Dendritic cell treated with granulocyte-macrophage colony-stimulating factor and Interleukin-4, amounts not matched to agents 40 ng/mL and 50 ng/mL, for 4 days (primary cell): Measurements from ENCODE around the gene ZNF202.
"Not testable (repeated sequence)": the region's sequence is repeated elsewhere in the genome, so short reads cannot be mapped to it uniquely, and the experiment has no call there.

Experiments used
- H3K27ac Mint-ChIP-seq: one replicate; pipeline ENCODE4 v1.8.0; 2022; ENCODE audit warnings: mild to moderate bottlenecking, mixed read lengths
- H3K27me3 Mint-ChIP-seq: one replicate; pipeline ENCODE4 v1.8.0; 2022; ENCODE audit warnings: mild to moderate bottlenecking, mixed read lengths
- H3K36me3 Mint-ChIP-seq: one replicate; pipeline ENCODE4 v1.8.0; 2022; ENCODE audit warnings: low read depth, mixed read lengths
- H3K4me1 Mint-ChIP-seq: one replicate; pipeline ENCODE4 v1.8.0; 2022; ENCODE audit warnings: low read depth, mixed read lengths
- H3K4me3 Mint-ChIP-seq: one replicate; pipeline ENCODE4 v1.8.0; 2022; ENCODE audit warnings: mild to moderate bottlenecking, moderate library complexity, mixed read lengths
- H3K9me3 Mint-ChIP-seq: one replicate; pipeline ENCODE4 v1.8.0; 2022; ENCODE audit warnings: mixed read lengths
- intact Hi-C: fragments of 100-400 bp; cut with micrococcal nuclease; formaldehyde crosslinking; loops from one replicate; pipeline ENCODE4 v1.15.0; 2022

ZNF202 gene

GRCh38 chr11:123755344-123755743 lies 13.9 kb upstream of the ZNF202 start:
- intact Hi-C loops = no loop called here
- Mint-ChIP-seq H3K4me1 (no peaks in the 10 kb centered on the region), H3K27ac (no peak overlapping the region), H3K4me3 (no peak overlapping the region), H3K9me3 (no peaks in the 10 kb centered on the region), H3K36me3 (no peaks in the 10 kb centered on the region), H3K27me3 (no peaks in the 10 kb centered on the region)

GRCh38 chr11:123754101-123754568 lies 12.7 kb upstream of the ZNF202 start, which contains the start of gene OR6X1:
OR6X1 (minus strand) TSS chr11:123754518; CDS start chr11:123754518, 0 bp downstream.
- no peak within 1 kb of the TSS for H3K4me3 Mint-ChIP-seq
- no peak within 1 kb of the TSS for H3K27ac Mint-ChIP-seq
- no peaks in the 10 kb centered on the region for H3K36me3 Mint-ChIP-seq
- no peaks in the 10 kb centered on the region for H3K9me3 Mint-ChIP-seq
- no peaks in the 10 kb centered on the region for H3K4me1 Mint-ChIP-seq
- intact Hi-C loops = no loop called here
- H3K27me3 Mint-ChIP-seq = peaks cover 1% of the 10 kb centered on the region

DNA sequence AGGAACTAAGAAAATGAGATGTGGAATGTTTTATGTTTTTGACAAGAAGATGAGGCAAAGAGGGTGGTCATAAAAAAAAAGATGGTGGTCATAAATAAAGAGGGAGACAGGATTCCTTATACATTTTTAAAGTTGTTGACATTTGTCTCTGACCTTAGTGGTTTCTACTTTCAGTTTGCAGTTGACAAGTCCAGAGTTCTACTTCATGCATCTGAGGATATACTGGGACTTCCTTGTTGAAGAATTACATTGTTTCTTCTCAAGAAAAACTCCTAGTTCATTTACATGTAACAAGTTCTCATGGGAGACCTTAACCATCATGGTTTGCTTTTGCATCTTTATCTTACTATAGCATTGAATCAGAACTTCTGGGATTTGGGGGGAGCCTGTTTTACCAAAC lies 11.7 kb upstream of the ZNF202 start:
- peaks cover 8% of the 10 kb centered on the region for H3K27me3 Mint-ChIP-seq
- intact Hi-C loops = no loop called here
- H3K4me1 Mint-ChIP-seq = no peaks in the 10 kb centered on the region
- H3K9me3 Mint-ChIP-seq = no peaks in the 10 kb centered on the region
- H3K4me3 Mint-ChIP-seq = no peak overlapping the region
- H3K27ac Mint-ChIP-seq = no peak overlapping the region
- no peaks in the 10 kb centered on the region for H3K36me3 Mint-ChIP-seq

DNA sequence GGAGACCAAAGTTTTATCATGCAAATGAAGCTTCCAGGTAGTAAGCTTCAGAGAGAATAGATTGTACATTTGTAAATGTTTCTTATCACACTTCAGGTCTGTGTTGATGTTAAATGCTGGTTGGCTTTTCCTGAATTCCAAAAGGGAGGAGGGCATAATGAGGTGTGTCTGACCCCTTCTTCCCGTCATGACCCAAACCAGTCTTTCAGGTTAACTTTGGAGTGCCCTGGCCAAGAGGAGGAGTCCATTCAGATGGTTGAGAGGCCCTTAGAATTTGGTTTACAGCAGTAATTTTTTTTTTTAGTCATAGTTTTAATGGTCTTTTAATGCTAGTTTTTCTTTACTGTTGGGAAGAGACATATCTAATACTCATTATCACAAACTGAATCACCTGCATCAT lies 10.3 kb upstream of the ZNF202 start:
- Mint-ChIP-seq H3K4me3 (no peak overlapping the region), H3K27me3 (peaks cover 14% of the 10 kb centered on the region), H3K36me3 (no peaks in the 10 kb centered on the region), H3K27ac (no peak overlapping the region), H3K9me3 (no peaks in the 10 kb centered on the region), H3K4me1 (no peaks in the 10 kb centered on the region)
- intact Hi-C loops = no loop called here

DNA sequence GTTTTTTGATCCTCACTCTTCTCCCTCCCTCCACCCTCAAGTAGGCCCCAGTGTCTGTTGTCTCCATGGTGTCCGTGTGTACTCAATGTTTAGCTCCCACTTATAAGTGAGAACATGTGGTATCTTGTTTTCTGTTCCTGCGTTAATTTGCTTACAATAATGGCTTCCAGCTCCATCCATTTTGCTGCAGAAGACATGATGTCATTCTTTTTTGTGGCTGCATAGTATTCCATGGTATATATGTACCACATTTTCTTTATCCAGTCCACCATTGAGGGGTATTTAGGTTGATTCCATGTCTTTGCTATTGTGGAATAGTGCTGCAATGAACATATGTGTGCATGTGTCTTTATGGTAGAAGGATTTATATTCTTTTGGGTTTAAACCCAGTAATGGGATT lies 6.9 kb upstream of the ZNF202 start:
- not testable (repeated sequence) for H3K4me3 Mint-ChIP-seq, H3K9me3 Mint-ChIP-seq, H3K36me3 Mint-ChIP-seq, H3K27ac Mint-ChIP-seq, H3K4me1 Mint-ChIP-seq
- peaks cover 23% of the 10 kb centered on the region for H3K27me3 Mint-ChIP-seq
- intact Hi-C loops = loop anchor here (10.0 kb wide), 1 partner anchor 316 kb away; no protein-coding TSS in a partner anchor

GRCh38 chr11:123745764-123746451 lies 4.4 kb upstream of the ZNF202 start:
- H3K27ac Mint-ChIP-seq = no peak overlapping the region
- H3K27me3 Mint-ChIP-seq = peaks cover 25% of the 10 kb centered on the region
- no peaks in the 10 kb centered on the region for H3K9me3 Mint-ChIP-seq
- H3K4me1 Mint-ChIP-seq = peaks cover 12% of the 10 kb centered on the region
- H3K36me3 Mint-ChIP-seq = peaks cover 11% of the 10 kb centered on the region
- intact Hi-C loops = loop anchor here (10.0 kb wide), 1 partner anchor 319 kb away; no protein-coding TSS in a partner anchor
- H3K4me3 Mint-ChIP-seq = no peak overlapping the region

DNA sequence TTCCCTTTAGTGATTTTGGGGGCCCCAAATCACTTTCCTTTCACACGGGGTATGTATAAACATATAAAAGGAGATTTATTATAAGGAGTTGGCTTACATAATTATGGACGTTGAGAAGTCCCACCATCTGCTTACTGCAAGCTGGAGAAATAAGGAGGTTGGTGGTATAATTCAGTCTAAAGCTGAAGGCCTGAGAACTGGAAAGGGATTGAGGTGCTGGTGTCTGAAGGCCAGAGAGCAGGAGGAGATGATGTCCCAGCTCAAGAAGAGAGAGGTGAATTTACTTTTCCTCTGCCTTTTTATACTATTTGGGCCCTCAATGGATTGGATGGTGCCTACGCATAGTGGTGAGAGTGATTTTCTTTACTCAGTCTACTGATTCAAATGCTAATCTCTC lies 1.3 kb upstream of the ZNF202 start:
- no peak overlapping the region for H3K4me3 Mint-ChIP-seq
- H3K36me3 Mint-ChIP-seq = peaks cover 27% of the 10 kb centered on the region
- no peaks in the 10 kb centered on the region for H3K9me3 Mint-ChIP-seq
- no peak overlapping the region for H3K27ac Mint-ChIP-seq
- H3K4me1 Mint-ChIP-seq = peaks cover 21% of the 10 kb centered on the region
- peaks cover 15% of the 10 kb centered on the region for H3K27me3 Mint-ChIP-seq
- intact Hi-C loops = loop anchor here (10.0 kb wide), 1 partner anchor 322 kb away; no protein-coding TSS in a partner anchor

DNA sequence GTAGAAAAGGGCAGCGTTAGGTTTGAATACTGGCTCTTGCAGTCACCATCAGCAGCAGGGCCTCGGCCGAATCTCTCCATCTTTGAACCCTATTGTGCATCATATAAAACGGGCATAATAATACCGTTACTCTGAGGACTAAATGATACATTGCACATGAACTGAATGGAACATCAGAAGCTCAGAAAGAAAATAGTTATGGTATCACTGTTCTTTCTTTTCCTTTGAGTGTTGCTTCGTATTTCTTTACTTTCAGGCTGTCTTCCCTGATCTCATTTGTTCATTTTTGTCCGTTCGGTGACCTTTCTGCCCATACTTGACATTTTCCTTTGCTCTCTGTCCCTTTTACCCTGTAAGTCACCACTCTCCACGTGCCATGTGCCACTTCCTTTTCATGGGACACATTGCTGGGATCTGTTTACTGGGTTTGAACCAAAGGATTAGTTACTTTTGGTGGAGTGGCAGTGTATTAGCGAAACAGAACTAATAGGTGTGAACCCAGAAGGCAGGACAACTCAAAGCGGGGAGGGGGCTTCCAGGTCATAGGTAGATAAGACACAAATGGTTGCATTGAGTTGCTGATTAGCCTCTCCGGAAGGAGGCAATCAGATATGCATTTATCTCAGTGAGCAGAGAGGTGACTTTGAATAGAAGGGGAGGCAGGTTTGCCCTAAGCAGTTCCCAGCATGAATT lies 717 bp upstream of the ZNF202 start:
- Mint-ChIP-seq H3K27ac (peak overlapping the region; percentile 77), H3K4me3 (peak overlapping the region; percentile 97), H3K36me3 (peaks cover 33% of the 10 kb centered on the region), H3K27me3 (peaks cover 13% of the 10 kb centered on the region), H3K9me3 (no peaks in the 10 kb centered on the region), H3K4me1 (peaks cover 21% of the 10 kb centered on the region)
- intact Hi-C loops = loop anchor here (10.0 kb wide), 1 partner anchor 323 kb away; no protein-coding TSS in a partner anchor

DNA sequence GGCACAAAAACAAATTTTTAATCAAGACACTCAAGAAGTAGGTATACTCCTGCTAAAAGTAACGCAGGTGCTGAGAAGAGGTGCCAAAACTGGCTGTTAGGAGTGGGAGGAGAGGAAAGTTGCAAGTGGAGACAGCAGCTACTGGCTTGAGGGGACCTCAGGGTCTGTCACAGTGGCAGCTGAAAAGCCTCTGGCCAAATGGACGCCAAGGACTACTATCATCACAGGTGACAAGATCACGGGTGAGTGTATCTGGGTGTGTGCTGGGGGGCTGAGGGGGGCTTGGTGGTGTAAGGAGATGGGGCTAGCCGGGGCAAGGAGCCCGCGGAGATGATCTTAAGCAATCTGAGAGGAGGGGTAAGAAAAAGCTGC lies 687 bp downstream of the ZNF202 start:
- no peaks in the 10 kb centered on the region for H3K9me3 Mint-ChIP-seq
- peaks cover 9% of the 10 kb centered on the region for H3K27me3 Mint-ChIP-seq
- peak overlapping the region; percentile 97 for H3K4me3 Mint-ChIP-seq
- H3K27ac Mint-ChIP-seq = peak overlapping the region; percentile 77
- H3K36me3 Mint-ChIP-seq = peaks cover 35% of the 10 kb centered on the region
- H3K4me1 Mint-ChIP-seq = peaks cover 21% of the 10 kb centered on the region
- intact Hi-C loops = loop anchor here (10.0 kb wide), 1 partner anchor 324 kb away; no protein-coding TSS in a partner anchor

- H3K27me3 Mint-ChIP-seq = peaks cover 3% of the 10 kb centered on the region
- peaks cover 52% of the 10 kb centered on the region for H3K36me3 Mint-ChIP-seq
- intact Hi-C loops = no loop called here
- H3K4me1 Mint-ChIP-seq = peaks cover 21% of the 10 kb centered on the region
- H3K27ac Mint-ChIP-seq = no peak overlapping the region
- H3K4me3 Mint-ChIP-seq = no peak overlapping the region
- H3K9me3 Mint-ChIP-seq = no peaks in the 10 kb centered on the region
These were observed 3.1 kb downstream of the ZNF202 start for GRCh38 chr11:123738374-123738773.

DNA sequence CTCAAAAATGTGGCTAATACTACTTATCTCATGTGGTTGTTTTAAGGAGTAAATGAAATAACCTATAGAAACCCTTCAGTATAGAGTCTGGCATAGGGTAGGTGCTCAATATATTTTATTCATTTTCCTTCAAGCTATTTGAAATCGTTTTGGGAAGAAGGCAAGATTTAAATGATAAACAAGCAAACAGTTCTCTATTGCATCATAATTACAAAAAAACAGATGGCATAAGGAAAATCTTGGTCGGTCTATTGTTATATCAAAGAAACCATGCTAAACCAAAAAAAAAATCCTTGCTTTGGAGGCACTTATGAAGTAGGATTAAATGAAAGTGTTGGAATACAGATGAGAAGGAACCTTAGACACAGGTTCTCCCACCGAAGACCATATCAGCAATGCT lies 4.7 kb downstream of the ZNF202 start:
- intact Hi-C loops = no loop called here
- Mint-ChIP-seq H3K27ac (no peak overlapping the region), H3K27me3 (no peaks in the 10 kb centered on the region), H3K9me3 (no peaks in the 10 kb centered on the region), H3K4me1 (peaks cover 13% of the 10 kb centered on the region), H3K4me3 (no peak overlapping the region), H3K36me3 (peaks cover 49% of the 10 kb centered on the region)

GRCh38 chr11:123729602-123730001 lies 11.9 kb downstream of the ZNF202 start:
- Mint-ChIP-seq H3K27ac (no peak overlapping the region), H3K27me3 (no peaks in the 10 kb centered on the region), H3K9me3 (peaks cover 47% of the 10 kb centered on the region), H3K36me3 (peaks cover 8% of the 10 kb centered on the region), H3K4me1 (no peaks in the 10 kb centered on the region), H3K4me3 (no peak overlapping the region)
- intact Hi-C loops = no loop called here

DNA sequence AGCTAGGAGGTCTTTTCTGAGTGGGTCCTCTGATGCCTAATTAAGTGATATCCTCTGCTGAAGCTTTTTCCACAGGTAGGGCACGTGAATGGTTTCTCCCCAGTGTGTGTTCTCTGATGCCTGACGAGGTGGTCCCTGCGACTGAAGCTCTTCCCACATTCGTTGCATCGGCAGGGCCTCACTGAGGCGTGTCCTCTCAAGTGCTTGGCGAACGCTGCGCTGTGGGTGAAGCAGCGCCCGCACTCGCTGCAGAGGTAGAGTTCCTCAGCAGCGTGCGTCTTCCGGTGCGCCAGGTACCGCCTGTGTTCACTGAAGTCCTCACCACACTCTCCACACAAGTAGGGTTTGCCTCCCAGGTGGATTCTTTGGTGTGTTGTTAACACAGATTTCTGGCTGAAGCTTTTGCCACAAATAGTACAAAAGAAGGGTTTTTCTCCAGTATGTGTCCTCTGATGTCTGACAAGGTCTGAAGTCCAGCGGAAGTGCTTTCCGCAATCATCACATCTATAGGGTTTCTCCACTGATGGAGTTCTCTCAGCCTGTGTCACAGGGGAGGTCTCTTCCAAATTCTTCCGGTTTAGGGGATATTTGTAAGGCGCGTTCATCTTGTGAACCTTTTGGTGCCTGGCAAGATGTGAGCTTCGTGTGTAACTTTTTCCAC lies 15.3 kb downstream of the ZNF202 start:
- H3K36me3 Mint-ChIP-seq = no peaks in the 10 kb centered on the region
- no peak overlapping the region for H3K27ac Mint-ChIP-seq
- H3K4me3 Mint-ChIP-seq = no peak overlapping the region
- H3K4me1 Mint-ChIP-seq = no peaks in the 10 kb centered on the region
- intact Hi-C loops = no loop called here
- peaks cover 47% of the 10 kb centered on the region for H3K9me3 Mint-ChIP-seq
- H3K27me3 Mint-ChIP-seq = no peaks in the 10 kb centered on the region

GRCh38 chr11:123719452-123719851 lies 22.0 kb downstream of the ZNF202 start:
- Mint-ChIP-seq H3K27me3 (peaks cover 7% of the 10 kb centered on the region), H3K27ac (no peak overlapping the region), H3K36me3 (no peaks in the 10 kb centered on the region), H3K4me3 (no peak overlapping the region), H3K9me3 (no peaks in the 10 kb centered on the region), H3K4me1 (no peaks in the 10 kb centered on the region)
- intact Hi-C loops = no loop called here
